ENCODE measurements around the gene DMGDH.

GRCh38 chr5:79080804-79081203 is 11.3 kb upstream of the DMGDH start:
- TF ChIP-seq CTCF (IDR thresholded peaks at IDR 0.05) (no peak), ZFX (IDR thresholded peaks at IDR 0.05; ENCODE audit: borderline replicate concordance) (no peak)
